Esophagus muscularis mucosa (tissue), 4 donors: ENCODE results near the gene ZMYM2. TPM values are rescaled to one million over a fixed set of nuclear protein-coding genes. Genes with fewer than 3 reads are reported as not detected.

Source experiments
- DNase-seq: peaks from one replicate; pipeline ENCODE4 v3.0.0-alpha.2; 2017; ENCODE audit errors: extremely low spot score
- H3K27ac ChIP-seq, 4 donors: fragments of 200-600 bp; sonication (generic); replicated peaks in 1 of 4; 1 replicate in 3 of 4; 2 replicates in 1 of 4; pipeline ENCODE4 v1.5.1; 2016 to 2019; ENCODE audit warnings: mild to moderate bottlenecking in 1 of 4
- H3K27me3 ChIP-seq, 4 donors: fragments of 200-600 bp; sonication (generic); one replicate each; pipeline versions ENCODE4 v1.5.1 to v1.6.0; 2016 to 2019
- H3K36me3 ChIP-seq, 4 donors: fragments of 200-600 bp; sonication (generic); one replicate each; pipeline ENCODE4 v1.5.1; 2016 to 2019
- H3K4me1 ChIP-seq, 4 donors: fragments of 200-600 bp; sonication (generic); one replicate each; pipeline ENCODE4 v1.5.1; 2016 to 2019
- H3K4me3 ChIP-seq, 4 donors: fragments of 200-600 bp; sonication (generic); 1 replicate in 2 of 4; 2 replicates in 2 of 4; pipeline ENCODE4 v1.5.1; 2016 to 2019; ENCODE audit warnings: mild to moderate bottlenecking in 4 of 4, moderate library complexity in 1 of 4
- H3K9me3 ChIP-seq, 4 donors: fragments of 200-600 bp; sonication (generic); 1 replicate in 3 of 4; 2 replicates in 1 of 4; pipeline ENCODE4 v1.5.1; 2016 to 2019
- EP300 ChIP-seq: sonication (generic); formaldehyde crosslinking; IDR thresholded peaks from one replicate; pipeline ENCODE4 v1.6.1; 2017; ENCODE audit warnings: antibody characterized with exemption
- POLR2A ChIP-seq: fragments of 450-650 bp; IDR thresholded peaks from one replicate; pipeline ENCODE4 v1.6.1; 2017; ENCODE audit warnings: antibody characterized with exemption, moderate library complexity, mild to moderate bottlenecking, low read depth
- POLR2AphosphoS5 ChIP-seq, 2 donors: sonication (generic); formaldehyde crosslinking; IDR thresholded peaks; one replicate each; pipeline ENCODE4 v1.6.1; 2017; ENCODE audit warnings: antibody characterized with exemption in 2 of 2
- WGBS: methylation state at CpG from one replicate; pipeline ENCODE4 v1.1.5; 2018; 5-methylcytosine and 5-hydroxymethylcytosine counted together
- intact Hi-C: fragments of 100-400 bp; cut with DNase I; formaldehyde crosslinking; loops from one replicate; pipeline ENCODE4 v1.15.1; 2023
- total RNA-seq, 4 donors: library from RNA; depleted of rRNA; stranded (reverse); fragments of >200 nt; gene quantifications; one replicate each; pipeline versions ENCODE4 v1.1.0 to v1.2.1, GENCODE V29; 2016
- TF ChIP-seq, protein P1 (sequence below), 3 experiments: fragments of 200-600 bp in 2 of 3; fragments of 450-650 bp in 1 of 3; sonication (generic) in 2 of 3; IDR thresholded peaks; one replicate each; pipeline ENCODE4 v1.5.1; 2017 to 2019; ENCODE audit warnings: antibody characterized with exemption in 3 of 3, mild to moderate bottlenecking in 2 of 3, moderate library complexity in 1 of 3

ZMYM2 gene
- total RNA-seq, 4 donors from 2014 or later = 36.8 to 49.4 (median 45.5) TPM

GRCh38 chr13:20043207-20043925 is 84.8 kb downstream of the ZMYM2 start:
- H3K4me1 ChIP-seq = peaks cover 0 to 7% (median 3%) of the 10 kb centered on the region in 4 donors
- no peak overlapping the region for H3K4me3 ChIP-seq
- 88% methylated on average over 6 of the region's 11 CpGs for WGBS
- no peak overlapping the region for H3K27ac ChIP-seq
- TF ChIP-seq, protein P1, sequence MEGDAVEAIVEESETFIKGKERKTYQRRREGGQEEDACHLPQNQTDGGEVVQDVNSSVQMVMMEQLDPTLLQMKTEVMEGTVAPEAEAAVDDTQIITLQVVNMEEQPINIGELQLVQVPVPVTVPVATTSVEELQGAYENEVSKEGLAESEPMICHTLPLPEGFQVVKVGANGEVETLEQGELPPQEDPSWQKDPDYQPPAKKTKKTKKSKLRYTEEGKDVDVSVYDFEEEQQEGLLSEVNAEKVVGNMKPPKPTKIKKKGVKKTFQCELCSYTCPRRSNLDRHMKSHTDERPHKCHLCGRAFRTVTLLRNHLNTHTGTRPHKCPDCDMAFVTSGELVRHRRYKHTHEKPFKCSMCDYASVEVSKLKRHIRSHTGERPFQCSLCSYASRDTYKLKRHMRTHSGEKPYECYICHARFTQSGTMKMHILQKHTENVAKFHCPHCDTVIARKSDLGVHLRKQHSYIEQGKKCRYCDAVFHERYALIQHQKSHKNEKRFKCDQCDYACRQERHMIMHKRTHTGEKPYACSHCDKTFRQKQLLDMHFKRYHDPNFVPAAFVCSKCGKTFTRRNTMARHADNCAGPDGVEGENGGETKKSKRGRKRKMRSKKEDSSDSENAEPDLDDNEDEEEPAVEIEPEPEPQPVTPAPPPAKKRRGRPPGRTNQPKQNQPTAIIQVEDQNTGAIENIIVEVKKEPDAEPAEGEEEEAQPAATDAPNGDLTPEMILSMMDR (IDR thresholded peaks at IDR 0.05) = no peak
- no peak for TF ChIP-seq EP300
- no peaks in the 10 kb centered on the region for H3K27me3 ChIP-seq
- H3K9me3 ChIP-seq = no peaks in the 10 kb centered on the region
- peaks cover 11 to 35% (median 26%) of the 10 kb centered on the region in 4 donors for H3K36me3 ChIP-seq
- intact Hi-C loops = no loop called here
- no peak for DNase-seq

- 87% methylated on average over 1 of the region's 1 CpG for WGBS
- TF ChIP-seq, protein P1 (IDR thresholded peaks at IDR 0.05) = no peak
- Histone ChIP-seq H3K36me3 (peaks cover 11 to 35% (median 24%) of the 10 kb centered on the region in 4 donors), H3K4me3 (no peak overlapping the region), H3K4me1 (peaks cover 2 to 9% (median 7%) of the 10 kb centered on the region in 4 donors), H3K9me3 (no peaks in the 10 kb centered on the region), H3K27me3 (no peaks in the 10 kb centered on the region), H3K27ac (no peak overlapping the region)
- no peak for DNase-seq
- intact Hi-C loops = no loop called here
Observed at GRCh38 chr13:20044086-20044485, 85.6 kb downstream of the ZMYM2 start.

DNA sequence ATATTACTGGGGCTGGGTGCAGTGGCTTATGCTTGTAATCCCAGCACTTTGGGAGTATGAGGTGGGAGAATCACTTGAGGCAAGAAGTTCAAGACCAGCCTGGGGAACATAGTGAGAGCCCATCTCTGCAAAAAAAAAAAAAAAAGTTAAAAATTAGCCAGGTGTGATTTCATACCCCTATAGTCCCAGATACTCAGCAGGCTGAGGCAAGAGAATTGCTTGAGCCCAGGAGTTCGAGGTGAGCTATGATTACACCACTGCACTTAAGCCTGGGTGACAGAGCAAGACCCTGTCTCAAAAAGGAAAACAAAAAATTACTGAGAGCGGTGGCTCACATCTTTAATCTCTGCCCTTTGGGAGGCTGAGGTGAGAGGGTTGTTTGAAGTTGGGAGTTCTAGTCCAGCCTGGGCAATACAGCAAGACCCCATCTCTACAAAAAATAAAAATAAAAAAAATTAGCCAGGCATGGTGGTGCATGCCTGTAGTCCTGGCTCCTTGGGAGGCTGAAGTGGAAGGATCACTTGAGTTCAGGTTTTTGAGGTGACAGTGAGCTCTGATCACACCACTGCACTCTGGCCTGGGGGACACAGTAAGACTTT is 87.5 kb downstream of the ZMYM2 start:
- intact Hi-C loops = no loop called here
- TF ChIP-seq EP300 (no peak), POLR2A (no peak), POLR2AphosphoS5 (IDR thresholded peaks at IDR 0.05) (no peak)
- TF ChIP-seq, protein P1 (IDR thresholded peaks at IDR 0.05) = no peak
- no peak overlapping the region for H3K4me3 ChIP-seq
- peaks cover 5 to 35% (median 23%) of the 10 kb centered on the region in 4 donors for H3K36me3 ChIP-seq
- DNase-seq = no peak
- H3K4me1 ChIP-seq = peaks cover 14 to 21% (median 17%) of the 10 kb centered on the region in 4 donors
- no peaks in the 10 kb centered on the region for H3K27me3 ChIP-seq
- 88% methylated on average over 2 of the region's 2 CpGs for WGBS
- H3K9me3 ChIP-seq = no peaks in the 10 kb centered on the region
- H3K27ac ChIP-seq = no peak overlapping the region

DNA sequence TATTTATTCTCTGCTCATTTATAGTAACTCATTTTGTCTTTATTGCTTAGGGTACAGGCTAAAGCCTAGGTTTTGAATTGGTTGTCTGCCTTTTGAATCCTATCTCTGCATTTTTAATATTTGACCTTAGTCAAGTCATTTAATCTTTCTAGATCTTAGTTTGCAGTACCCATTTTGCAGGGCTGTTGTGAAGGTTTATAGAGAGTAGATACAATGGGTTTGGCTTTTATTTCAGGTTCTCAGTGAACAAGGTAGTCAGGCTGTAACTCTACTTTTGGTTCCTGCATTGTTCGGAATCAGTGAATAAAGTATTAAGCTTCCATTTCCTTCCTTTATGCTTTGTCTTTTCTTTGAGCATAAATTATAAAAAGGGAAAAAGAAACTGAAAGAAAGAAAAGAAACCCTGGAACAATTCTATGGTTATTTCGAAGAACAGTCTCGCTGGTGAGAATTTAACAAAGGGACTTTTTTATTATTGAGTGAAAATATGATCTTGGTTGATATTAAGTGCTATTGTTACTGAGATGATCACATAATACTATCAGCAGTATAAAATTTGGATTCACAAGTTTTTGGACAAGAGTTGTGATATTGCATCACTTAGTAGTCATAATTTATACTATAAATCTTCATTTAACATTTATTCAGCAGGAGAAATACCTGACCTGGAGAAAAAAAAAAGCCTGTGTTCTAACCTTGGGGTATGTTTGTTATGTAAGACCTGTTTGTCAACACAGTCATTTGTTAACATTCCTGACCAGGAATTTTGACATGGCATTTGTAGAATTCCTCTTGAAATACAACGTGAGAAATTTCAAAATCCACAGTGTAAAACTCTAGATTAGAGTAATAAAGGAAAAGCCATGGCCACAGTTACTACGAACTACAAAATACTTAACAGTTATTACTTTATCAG is 91.3 kb downstream of the ZMYM2 start:
- Histone ChIP-seq H3K27me3 (no peaks in the 10 kb centered on the region), H3K4me3 (no peak overlapping the region), H3K9me3 (no peaks in the 10 kb centered on the region), H3K36me3 (peaks cover 0 to 31% (median 14%) of the 10 kb centered on the region in 4 donors), H3K27ac (no peak overlapping the region), H3K4me1 (peaks cover 11 to 19% (median 14%) of the 10 kb centered on the region in 4 donors)
- no peak for DNase-seq
- WGBS = 73% methylated on average over 5 of the region's 5 CpGs
- TF ChIP-seq EP300 = no peak
- no peak for TF ChIP-seq POLR2A
- TF ChIP-seq, protein P1 (IDR thresholded peaks at IDR 0.05) = no peak
- TF ChIP-seq POLR2AphosphoS5 (IDR thresholded peaks at IDR 0.05) = no peak
- intact Hi-C loops = loop anchor here (10.0 kb wide), 1 partner anchor 115 kb away; the partner anchor contains the start of gene GJA3
